B cell (primary cell): Measurements from ENCODE around the gene NOS2. TPM values are rescaled to one million over a fixed set of nuclear protein-coding genes. Genes with fewer than 3 reads are reported as not detected.

Experiments
- ATAC-seq: fragments of 200-7000 bp; cut with Tn5 transposase; one replicate; pipeline ENCODE4 v1.10.0; 2021; ENCODE audit warnings: low read depth, mild to moderate bottlenecking, moderate number of reproducible peaks, moderate library complexity
- CTCF ChIA-PET: fragments of 350-600 bp; sonication (Branson Sonifier 250); formaldehyde crosslinking; loops from one replicate; lab custom pipeline; 2021; ENCODE audit warnings: antibody characterized with exemption, inconsistent platforms; lab: Charles Lee
- POLR2A ChIA-PET: fragments of 350-600 bp; sonication (Branson Sonifier 250); formaldehyde crosslinking; loops from one replicate; lab custom pipeline; 2021; ENCODE audit warnings: antibody characterized with exemption; lab: Charles Lee
- DNase-seq: peaks from one replicate; pipeline ENCODE4 v3.0.0; 2013
- H2AFZ ChIP-seq: 2 replicates; pipeline ENCODE4 v1.6.1; 2012; ENCODE audit warnings: mild to moderate bottlenecking, low read depth, low read length; ENCODE audit not compliant: insufficient read depth, poor library complexity, severe bottlenecking
- H3K27ac ChIP-seq, 2 donors: 1 replicate in 1 of 2; 2 replicates in 1 of 2; pipeline ENCODE4 v1.5.1; 2012 to 2013; ENCODE audit warnings: low read length in 2 of 2, mild to moderate bottlenecking in 2 of 2, moderate library complexity in 1 of 2
- H3K27me3 ChIP-seq, 4 experiments: fragments of 200-600 bp in 1 of 4; sonication (generic) in 1 of 4; replicated peaks in 1 of 4; 1 replicate in 2 of 4; 2 replicates in 2 of 4; pipeline versions ENCODE4 v1.6.1 to v1.7.0; 2013 to 2016; ENCODE audit warnings: low read length in 3 of 4, mild to moderate bottlenecking in 2 of 4, mixed read lengths in 1 of 4, moderate library complexity in 1 of 4; ENCODE audit not compliant: insufficient read depth in 4 of 4, control insufficient read depth in 3 of 4; ENCODE audit errors: control extremely low read depth in 1 of 4
- H3K36me3 ChIP-seq, 2 experiments: replicated peaks in 1 of 2; 1 replicate in 1 of 2; 2 replicates in 1 of 2; pipeline versions ENCODE4 v1.6.1 to v1.7.1; 2013; ENCODE audit warnings: low read length in 1 of 2; ENCODE audit not compliant: insufficient read depth in 2 of 2, control insufficient read depth in 1 of 2; ENCODE audit errors: control extremely low read depth in 1 of 2, extremely low read depth in 1 of 2
- H3K4me1 ChIP-seq, 2 donors: fragments of 200-600 bp in 1 of 2; sonication (generic) in 1 of 2; 1 replicate in 1 of 2; 2 replicates in 1 of 2; pipeline versions ENCODE4 v1.5.1 to v1.6.1; 2013 to 2017; ENCODE audit warnings: low read length in 2 of 2; ENCODE audit not compliant: control insufficient read depth in 2 of 2, insufficient read depth in 2 of 2
- H3K4me2 ChIP-seq: replicated peaks from 2 replicates; pipeline ENCODE3; 2012; ENCODE audit warnings: mild to moderate bottlenecking, low read depth, low read length; ENCODE audit not compliant: poor library complexity, severe bottlenecking
- H3K4me3 ChIP-seq, 5 experiments: fragments of 200-600 bp in 1 of 5; sonication (generic) in 1 of 5; 1 replicate in 3 of 5; 2 replicates in 2 of 5; pipeline versions ENCODE4 v1.5.1 to v1.7.0; 2011 to 2016; ENCODE audit warnings: low read length in 4 of 5, mild to moderate bottlenecking in 4 of 5, low read depth in 2 of 5, control low read depth in 1 of 5, moderate library complexity in 1 of 5; ENCODE audit not compliant: insufficient read depth in 1 of 5; ENCODE audit errors: control extremely low read depth in 1 of 5, extremely low read depth in 1 of 5
- H3K79me2 ChIP-seq: fragments of 200-600 bp; sonication (generic); one replicate; pipeline ENCODE4 v1.6.0; 2016; ENCODE audit warnings: low read length; ENCODE audit not compliant: control insufficient read depth, insufficient read depth
- H3K9ac ChIP-seq: fragments of 200-600 bp; sonication (generic); 2 replicates; pipeline ENCODE4 v1.6.1; 2017; ENCODE audit warnings: mild to moderate bottlenecking, low read length, moderate library complexity
- H3K9me3 ChIP-seq, 3 donors: one replicate each; pipeline versions ENCODE4 v1.6.1 to v1.7.1; 2013; ENCODE audit warnings: low read length in 2 of 3; ENCODE audit not compliant: control insufficient read depth in 2 of 3, insufficient read depth in 1 of 3; ENCODE audit errors: control extremely low read depth in 1 of 3
- H4K20me1 ChIP-seq: 2 replicates; pipeline ENCODE4 v1.6.0; 2012; ENCODE audit warnings: mild to moderate bottlenecking, low read length; ENCODE audit not compliant: insufficient read depth, control insufficient read depth, poor library complexity, severe bottlenecking
- H3K27ac Mint-ChIP-seq: one replicate; pipeline ENCODE4 v1.8.0; 2021; ENCODE audit warnings: mixed read lengths
- H3K27me3 Mint-ChIP-seq: one replicate; pipeline ENCODE4 v1.8.0; 2021; ENCODE audit warnings: mixed read lengths
- H3K4me1 Mint-ChIP-seq: one replicate; pipeline ENCODE4 v1.8.0; 2021; ENCODE audit warnings: mixed read lengths
- H3K4me3 Mint-ChIP-seq: one replicate; pipeline ENCODE4 v1.8.0; 2021; ENCODE audit warnings: mixed read lengths
- H3K9me3 Mint-ChIP-seq: one replicate; pipeline ENCODE4 v1.8.0; 2022; ENCODE audit warnings: mixed read lengths; ENCODE audit not compliant: insufficient read depth
- CTCF ChIP-seq: fragments of 200-600 bp; IDR thresholded peaks from one replicate; pipeline ENCODE4 v1.8.0; 2022; ENCODE audit warnings: antibody characterized with exemption, mild to moderate bottlenecking
- EZH2 ChIP-seq: IDR thresholded peaks from 2 replicates; pipeline ENCODE4 v1.6.1; 2012; ENCODE audit warnings: borderline replicate concordance, low read depth, mild to moderate bottlenecking, moderate library complexity, low read length; ENCODE audit not compliant: insufficient read depth, poor library complexity, severe bottlenecking
- WGBS: methylation state at CpG from one replicate; pipeline ENCODE4 v1.1.5; 2013; ENCODE audit warnings: missing lambda C conversion rate; ENCODE audit not compliant: insufficient coverage; 5-methylcytosine and 5-hydroxymethylcytosine counted together
- intact Hi-C: fragments of 100-400 bp; cut with micrococcal nuclease; formaldehyde crosslinking; loops from one replicate; pipeline ENCODE4 v1.10.0; 2022
- polyA plus RNA-seq: library from polyadenylated mRNA; depleted of rRNA; stranded (reverse); fragments of >200 nt; gene quantifications from 2 replicates; pipeline ENCODE4 v1.2.3, GENCODE V29; 2012
- total RNA-seq, 2 donors: library from RNA; stranded (reverse); fragments of 120-200 nt in 1 of 2; gene quantifications; 1 replicate in 1 of 2; 2 replicates in 1 of 2; pipeline versions ENCODE4 v1.2.3 to v1.2.4, GENCODE V29; 2013 to 2022

The NOS2 gene
- total and polyA plus RNA-seq, 2 donors (not counting 1 experiment from before 2014, with no cell fraction given) = 0.12 TPM

- Histone ChIP-seq H4K20me1 (no peaks in the 10 kb centered on the region), H3K9me3 (no peaks in the 10 kb centered on the region), H3K79me2 (no peaks in the 10 kb centered on the region), H3K4me1 (peaks cover 6 to 7% of the 10 kb centered on the region in 2 donors), H3K27ac (no peak overlapping the region), H3K4me3 (no peak overlapping the region), H3K27me3 (peaks cover 0 to 46% (median 16%) of the 10 kb centered on the region in 4 experiments), H3K9ac (no peak overlapping the region), H2AFZ (no peak overlapping the region), H3K4me2 (no peak overlapping the region), H3K36me3 (no peaks in the 10 kb centered on the region)
- intact Hi-C loops = no loop called here
- no peak for TF ChIP-seq EZH2
- no peak for TF ChIP-seq CTCF
- Mint-ChIP-seq H3K27ac (no peak overlapping the region), H3K9me3 (no peaks in the 10 kb centered on the region), H3K4me3 (no peak overlapping the region), H3K4me1 (peaks cover 4% of the 10 kb centered on the region), H3K27me3 (peaks cover 49% of the 10 kb centered on the region)
- no peak for DNase-seq
- ChIA-PET CTCF (no interaction called here), POLR2A (no interaction called here)
- no CpG with 5 or more reads among the region's 3 CpGs for WGBS
- ATAC-seq = no peak
Observed at GRCh38 chr17:27792095-27792494, 8.2 kb downstream of the NOS2 start.

GRCh38 chr17:27788919-27789318, 11.4 kb downstream of the NOS2 start:
- TF ChIP-seq CTCF (no peak), EZH2 (no peak)
- Histone ChIP-seq H3K4me1 (peaks cover 6 to 7% of the 10 kb centered on the region in 2 donors), H2AFZ (no peak overlapping the region), H3K9ac (no peak overlapping the region), H3K27me3 (peaks cover 0 to 19% (median 9%) of the 10 kb centered on the region in 4 experiments), H3K27ac (no peak overlapping the region), H4K20me1 (no peaks in the 10 kb centered on the region), H3K4me2 (no peak overlapping the region), H3K36me3 (no peaks in the 10 kb centered on the region), H3K4me3 (no peak overlapping the region), H3K9me3 (no peaks in the 10 kb centered on the region), H3K79me2 (no peaks in the 10 kb centered on the region)
- POLR2A ChIA-PET = interaction anchor here (0.8 kb wide), 1 partner anchor 939 kb away, joined by 3 read pairs; no protein-coding TSS in a partner anchor
- H3K4me3 Mint-ChIP-seq = no peak overlapping the region
- WGBS = 86% methylated on average over 3 of the region's 3 CpGs
- H3K27me3 Mint-ChIP-seq = peaks cover 25% of the 10 kb centered on the region
- H3K27ac Mint-ChIP-seq = no peak overlapping the region
- ATAC-seq (no peak), DNase-seq (no peak)
- intact Hi-C loops = no loop called here
- H3K9me3 Mint-ChIP-seq = no peaks in the 10 kb centered on the region
- H3K4me1 Mint-ChIP-seq = peaks cover 2% of the 10 kb centered on the region
- CTCF ChIA-PET = interaction anchor here (1.5 kb wide), 1 partner anchor 16 kb away, joined by 3 read pairs; no protein-coding TSS in a partner anchor
